IMR-90 (cell line): ENCODE data around the gene JCAD.

Experiments
- BHLHE40 ChIP-seq: fragments of 150-350 bp; IDR thresholded peaks from 2 replicates; pipeline ENCODE4 v1.6.1; 2016; ENCODE audit warnings: mild to moderate bottlenecking, low read depth, low read length
- CEBPB ChIP-seq: IDR thresholded peaks from 2 replicates; pipeline ENCODE4 v1.6.1; 2012; ENCODE audit warnings: low read depth, low read length, improper control_type of control experiment
- CTCF ChIP-seq: conservative IDR thresholded peaks from 2 replicates; pipeline ENCODE4 v1.5.1; 2012; ENCODE audit warnings: mild to moderate bottlenecking, low read depth, low read length, improper control_type of control experiment
- ELK1 ChIP-seq: fragments of 150-350 bp; IDR thresholded peaks from 2 replicates; pipeline ENCODE4 v1.6.1; 2016; ENCODE audit warnings: low read depth, mild to moderate bottlenecking, low read length, moderate library complexity, borderline replicate concordance
- MAZ ChIP-seq: IDR thresholded peaks from 2 replicates; pipeline ENCODE4 v1.6.1; 2012; ENCODE audit warnings: low read depth, mild to moderate bottlenecking, low read length, improper control_type of control experiment, moderate library complexity, borderline replicate concordance
- MXI1 ChIP-seq: IDR thresholded peaks from 2 replicates; pipeline ENCODE4 v1.6.1; 2012; ENCODE audit warnings: low read depth, mild to moderate bottlenecking, low read length, moderate library complexity, borderline replicate concordance
- RAD21 ChIP-seq: IDR thresholded peaks from 2 replicates; pipeline ENCODE4 v1.6.1; 2012; ENCODE audit warnings: low read length, improper control_type of control experiment
- RFX5 ChIP-seq: IDR thresholded peaks from 2 replicates; pipeline ENCODE4 v1.8.0; 2012; ENCODE audit warnings: low read depth, mild to moderate bottlenecking, low read length, moderate library complexity

GRCh38 chr10:29998142-29998808 is 61.1 kb downstream of the JCAD start:
- TF ChIP-seq CTCF (peak; percentile 99), ELK1 (no peak), CEBPB (no peak), BHLHE40 (no peak), RAD21 (peak; percentile 100), MXI1 (no peak), MAZ (peak; percentile 25; the same call in 1 of the 2 replicates), RFX5 (no peak)
